ENCODE measurements around the gene TECPR2.

The TECPR2 gene

GRCh38 chr14:102473559-102473958, 110.8 kb downstream of the TECPR2 start:
- Histone ChIP-seq H4K12ac (ENCODE audit: low read depth, low read length) (no peak overlapping the region), H3K79me2 (ENCODE audit: control insufficient read depth, insufficient read depth, low read length, poor library complexity) (no peaks in the 10 kb centered on the region), H3K4ac (ENCODE audit: low read depth, low read length) (no peak overlapping the region), H3K9me3 (ENCODE audit: insufficient read depth, low read depth, low read length) (peaks cover 2% of the 10 kb centered on the region), H2BK120ac (ENCODE audit: insufficient read depth, low read length, poor library complexity) (no peak overlapping the region), H3K27ac (ENCODE audit: low read depth, low read length) (no peak overlapping the region), H2AK5ac (ENCODE audit: low read length) (no peak overlapping the region), H3K23ac (ENCODE audit: low read length) (no peak overlapping the region), H3K18ac (ENCODE audit: low read length) (no peak overlapping the region), H2BK5ac (ENCODE audit: low read depth, low read length, poor library complexity) (no peak overlapping the region), H3K9ac (ENCODE audit: low read length) (no peak overlapping the region), H4K91ac (ENCODE audit: low read depth, low read length) (no peak overlapping the region), H2AFZ (ENCODE audit: insufficient read depth, low read length, poor library complexity) (no peak overlapping the region), H4K8ac (ENCODE audit: low read depth, low read length) (no peak overlapping the region), H3K36me3 (ENCODE audit: control insufficient read depth in 1 of 2, insufficient read depth in 2 of 2, low read length in 2 of 2) (peaks cover 2 to 3% of the 10 kb centered on the region in 2 experiments), H3K4me2 (ENCODE audit: low read length) (no peak overlapping the region), H3K27me3 (ENCODE audit: insufficient read depth, low read length) (no peaks in the 10 kb centered on the region), H3K4me3 (ENCODE audit: low read depth, low read length) (no peak overlapping the region), H3K14ac (ENCODE audit: low read length) (no peak overlapping the region), H3K4me1 (ENCODE audit: control insufficient read depth in 1 of 2, insufficient read depth in 2 of 2, low read length in 2 of 2) (peaks cover 0 to 3% of the 10 kb centered on the region in 2 experiments), H2BK12ac (ENCODE audit: low read length) (no peak overlapping the region), H3K79me1 (ENCODE audit: low read length) (peaks cover 1% of the 10 kb centered on the region)
- WGBS (ENCODE audit: extremely low coverage, insufficient coverage, insufficient read length) = no CpG with 5 or more reads among the region's 2 CpGs
- DNase-seq = no peak

- Histone ChIP-seq H2AFZ (ENCODE audit: insufficient read depth, low read length, poor library complexity) (no peak overlapping the region), H4K12ac (ENCODE audit: low read depth, low read length) (no peak overlapping the region), H3K14ac (ENCODE audit: low read length) (no peak overlapping the region), H3K4ac (ENCODE audit: low read depth, low read length) (no peak overlapping the region), H3K18ac (ENCODE audit: low read length) (no peak overlapping the region), H3K9me3 (ENCODE audit: insufficient read depth, low read depth, low read length) (peaks cover 2% of the 10 kb centered on the region), H3K4me1 (ENCODE audit: control insufficient read depth in 1 of 2, insufficient read depth in 2 of 2, low read length in 2 of 2) (peaks cover 0 to 3% of the 10 kb centered on the region in 2 experiments), H2AK5ac (ENCODE audit: low read length) (no peak overlapping the region), H3K79me1 (ENCODE audit: low read length) (no peaks in the 10 kb centered on the region), H4K91ac (ENCODE audit: low read depth, low read length) (no peak overlapping the region), H2BK12ac (ENCODE audit: low read length) (no peak overlapping the region), H3K27ac (ENCODE audit: low read depth, low read length) (no peak overlapping the region), H2BK120ac (ENCODE audit: insufficient read depth, low read length, poor library complexity) (no peak overlapping the region), H2BK5ac (ENCODE audit: low read depth, low read length, poor library complexity) (no peak overlapping the region), H3K27me3 (ENCODE audit: insufficient read depth, low read length) (no peaks in the 10 kb centered on the region), H3K79me2 (ENCODE audit: control insufficient read depth, insufficient read depth, low read length, poor library complexity) (no peaks in the 10 kb centered on the region), H3K9ac (ENCODE audit: low read length) (no peak overlapping the region), H3K4me2 (ENCODE audit: low read length) (no peak overlapping the region), H3K4me3 (ENCODE audit: low read depth, low read length) (no peak overlapping the region), H3K23ac (ENCODE audit: low read length) (no peak overlapping the region), H3K36me3 (ENCODE audit: control insufficient read depth in 1 of 2, insufficient read depth in 2 of 2, low read length in 2 of 2) (peaks cover 3 to 4% of the 10 kb centered on the region in 2 experiments), H4K8ac (ENCODE audit: low read depth, low read length) (no peak overlapping the region)
- DNase-seq = no peak
- WGBS (ENCODE audit: extremely low coverage, insufficient coverage, insufficient read length) = no CpG with 5 or more reads among the region's 5 CpGs
Measured at GRCh38 chr14:102474934-102475333, 112.2 kb downstream of the TECPR2 start.

GRCh38 chr14:102479107-102479506, 116.4 kb downstream of the TECPR2 start:
- no peak overlapping the region for H2AFZ ChIP-seq (ENCODE audit: insufficient read depth, low read length, poor library complexity)
- H4K91ac ChIP-seq (ENCODE audit: low read depth, low read length) = no peak overlapping the region
- no peak overlapping the region for H3K4ac ChIP-seq (ENCODE audit: low read depth, low read length)
- no peaks in the 10 kb centered on the region for H3K79me1 ChIP-seq (ENCODE audit: low read length)
- no peak overlapping the region for H3K4me2 ChIP-seq (ENCODE audit: low read length)
- H2BK120ac ChIP-seq (ENCODE audit: insufficient read depth, low read length, poor library complexity) = no peak overlapping the region
- H3K18ac ChIP-seq (ENCODE audit: low read length) = no peak overlapping the region
- H3K27ac ChIP-seq (ENCODE audit: low read depth, low read length) = no peak overlapping the region
- no peaks in the 10 kb centered on the region for H3K27me3 ChIP-seq (ENCODE audit: insufficient read depth, low read length)
- no peaks in the 10 kb centered on the region for H3K79me2 ChIP-seq (ENCODE audit: control insufficient read depth, insufficient read depth, low read length, poor library complexity)
- H2BK12ac ChIP-seq (ENCODE audit: low read length) = no peak overlapping the region
- no peak for DNase-seq
- H3K9ac ChIP-seq (ENCODE audit: low read length) = no peak overlapping the region
- H3K14ac ChIP-seq (ENCODE audit: low read length) = no peak overlapping the region
- whole genome bisulfite sequencing (ENCODE audit: extremely low coverage, insufficient coverage, insufficient read length) = no CpG with 5 or more reads among the region's 2 CpGs
- H3K4me3 ChIP-seq (ENCODE audit: low read depth, low read length) = no peak overlapping the region
- H2BK5ac ChIP-seq (ENCODE audit: low read depth, low read length, poor library complexity) = no peak overlapping the region
- H3K23ac ChIP-seq (ENCODE audit: low read length) = no peak overlapping the region
- H3K9me3 ChIP-seq (ENCODE audit: insufficient read depth, low read depth, low read length) = peaks cover 2% of the 10 kb centered on the region
- peaks cover 2 to 3% of the 10 kb centered on the region in 2 experiments for H3K36me3 ChIP-seq (ENCODE audit: control insufficient read depth in 1 of 2, insufficient read depth in 2 of 2, low read length in 2 of 2)
- no peak overlapping the region for H4K12ac ChIP-seq (ENCODE audit: low read depth, low read length)
- H3K4me1 ChIP-seq (ENCODE audit: control insufficient read depth in 1 of 2, insufficient read depth in 2 of 2, low read length in 2 of 2) = peaks cover 2 to 3% of the 10 kb centered on the region in 2 experiments
- H4K8ac ChIP-seq (ENCODE audit: low read depth, low read length) = no peak overlapping the region
- no peak overlapping the region for H2AK5ac ChIP-seq (ENCODE audit: low read length)

GRCh38 chr14:102479777-102480176, 117.0 kb downstream of the TECPR2 start:
- Histone ChIP-seq H3K9me3 (ENCODE audit: insufficient read depth, low read depth, low read length) (peaks cover 2% of the 10 kb centered on the region), H3K18ac (ENCODE audit: low read length) (no peak overlapping the region), H2BK12ac (ENCODE audit: low read length) (no peak overlapping the region), H3K4me1 (ENCODE audit: control insufficient read depth in 1 of 2, insufficient read depth in 2 of 2, low read length in 2 of 2) (peaks cover 2 to 3% of the 10 kb centered on the region in 2 experiments), H3K9ac (ENCODE audit: low read length) (no peak overlapping the region), H4K8ac (ENCODE audit: low read depth, low read length) (no peak overlapping the region), H3K23ac (ENCODE audit: low read length) (no peak overlapping the region), H3K27me3 (ENCODE audit: insufficient read depth, low read length) (no peaks in the 10 kb centered on the region), H3K4me3 (ENCODE audit: low read depth, low read length) (no peak overlapping the region), H3K27ac (ENCODE audit: low read depth, low read length) (no peak overlapping the region), H3K79me2 (ENCODE audit: control insufficient read depth, insufficient read depth, low read length, poor library complexity) (no peaks in the 10 kb centered on the region), H3K14ac (ENCODE audit: low read length) (no peak overlapping the region), H3K79me1 (ENCODE audit: low read length) (no peaks in the 10 kb centered on the region), H4K91ac (ENCODE audit: low read depth, low read length) (no peak overlapping the region), H3K4ac (ENCODE audit: low read depth, low read length) (no peak overlapping the region), H2BK5ac (ENCODE audit: low read depth, low read length, poor library complexity) (no peak overlapping the region), H3K36me3 (ENCODE audit: control insufficient read depth in 1 of 2, insufficient read depth in 2 of 2, low read length in 2 of 2) (peaks cover 2 to 3% of the 10 kb centered on the region in 2 experiments), H2AFZ (ENCODE audit: insufficient read depth, low read length, poor library complexity) (no peak overlapping the region), H2BK120ac (ENCODE audit: insufficient read depth, low read length, poor library complexity) (no peak overlapping the region), H4K12ac (ENCODE audit: low read depth, low read length) (no peak overlapping the region), H3K4me2 (ENCODE audit: low read length) (no peak overlapping the region), H2AK5ac (ENCODE audit: low read length) (no peak overlapping the region)
- DNase-seq = no peak
- WGBS (ENCODE audit: extremely low coverage, insufficient coverage, insufficient read length) = no CpG with 5 or more reads among the region's 7 CpGs
